ENCODE data around the gene HES6.
"Not testable (repeated sequence)": the region's sequence is repeated elsewhere in the genome, so short reads cannot be mapped to it uniquely, and the experiment has no call there.

Gene HES6

GRCh38 chr2:238280083-238280825 lies 40.4 kb upstream of the HES6 start:
- no peak overlapping the region for H3K27ac Mint-ChIP-seq
- H3K4me3 Mint-ChIP-seq: no peak overlapping the region
- peaks cover 4% of the 10 kb centered on the region for H3K36me3 Mint-ChIP-seq

GRCh38 chr2:238279324-238279682 lies 39.5 kb upstream of the HES6 start:
- H3K27ac Mint-ChIP-seq: no peak overlapping the region
- H3K36me3 Mint-ChIP-seq: peaks cover 6% of the 10 kb centered on the region
- H3K9me3 Mint-ChIP-seq (ENCODE audit: low read depth): no peaks in the 10 kb centered on the region
- no peak overlapping the region for H3K4me3 Mint-ChIP-seq
- H3K4me1 Mint-ChIP-seq (ENCODE audit: low read depth): peaks cover 24% of the 10 kb centered on the region
- H3K27me3 Mint-ChIP-seq: no peaks in the 10 kb centered on the region

More at GRCh38 chr2:238280083-238280825, 40.4 kb upstream of the HES6 start:
- Mint-ChIP-seq H3K27me3 (no peaks in the 10 kb centered on the region), H3K9me3 (ENCODE audit: low read depth) (no peaks in the 10 kb centered on the region), H3K4me1 (ENCODE audit: low read depth) (peaks cover 28% of the 10 kb centered on the region)

GRCh38 chr2:238278626-238279323 lies 38.9 kb upstream of the HES6 start:
- no peak overlapping the region for H3K4me3 Mint-ChIP-seq
- peaks cover 6% of the 10 kb centered on the region for H3K36me3 Mint-ChIP-seq
- H3K9me3 Mint-ChIP-seq (ENCODE audit: low read depth): no peaks in the 10 kb centered on the region
- peaks cover 23% of the 10 kb centered on the region for H3K4me1 Mint-ChIP-seq (ENCODE audit: low read depth)
- no peaks in the 10 kb centered on the region for H3K27me3 Mint-ChIP-seq
- no peak overlapping the region for H3K27ac Mint-ChIP-seq

- Mint-ChIP-seq H3K27ac (no peak overlapping the region), H3K27me3 (no peaks in the 10 kb centered on the region), H3K9me3 (ENCODE audit: low read depth) (no peaks in the 10 kb centered on the region), H3K4me1 (ENCODE audit: low read depth) (peaks cover 15% of the 10 kb centered on the region), H3K36me3 (peaks cover 7% of the 10 kb centered on the region), H3K4me3 (no peak overlapping the region)
Measured at GRCh38 chr2:238277695-238278094, 37.9 kb upstream of the HES6 start.

- H3K9me3 Mint-ChIP-seq (ENCODE audit: low read depth): no peaks in the 10 kb centered on the region
- H3K27ac Mint-ChIP-seq: no peak overlapping the region
- no peak overlapping the region for H3K4me3 Mint-ChIP-seq
- peaks cover 2% of the 10 kb centered on the region for H3K4me1 Mint-ChIP-seq (ENCODE audit: low read depth)
- H3K27me3 Mint-ChIP-seq: no peaks in the 10 kb centered on the region
- peaks cover 10% of the 10 kb centered on the region for H3K36me3 Mint-ChIP-seq
Measured at GRCh38 chr2:238274152-238274865, 34.5 kb upstream of the HES6 start.

GRCh38 chr2:238273433-238273832 lies 33.6 kb upstream of the HES6 start:
- not testable (repeated sequence) for H3K27ac Mint-ChIP-seq; H3K9me3 Mint-ChIP-seq (ENCODE audit: low read depth); H3K36me3 Mint-ChIP-seq; H3K27me3 Mint-ChIP-seq; H3K4me1 Mint-ChIP-seq (ENCODE audit: low read depth); H3K4me3 Mint-ChIP-seq

- H3K27ac Mint-ChIP-seq: no peak overlapping the region
- no peaks in the 10 kb centered on the region for H3K4me1 Mint-ChIP-seq (ENCODE audit: low read depth)
- H3K4me3 Mint-ChIP-seq: no peak overlapping the region
- H3K27me3 Mint-ChIP-seq: no peaks in the 10 kb centered on the region
- H3K36me3 Mint-ChIP-seq: peaks cover 11% of the 10 kb centered on the region
- no peaks in the 10 kb centered on the region for H3K9me3 Mint-ChIP-seq (ENCODE audit: low read depth)
Measured at GRCh38 chr2:238272156-238272555, 32.3 kb upstream of the HES6 start.

- H3K9me3 Mint-ChIP-seq (ENCODE audit: low read depth); H3K27ac Mint-ChIP-seq; H3K36me3 Mint-ChIP-seq; H3K4me3 Mint-ChIP-seq; H3K4me1 Mint-ChIP-seq (ENCODE audit: low read depth); H3K27me3 Mint-ChIP-seq: not testable (repeated sequence)
Measured at GRCh38 chr2:238271686-238272085, 31.8 kb upstream of the HES6 start.

GRCh38 chr2:238271061-238271554 lies 31.3 kb upstream of the HES6 start:
- Mint-ChIP-seq H3K36me3 (peaks cover 10% of the 10 kb centered on the region), H3K9me3 (ENCODE audit: low read depth) (no peaks in the 10 kb centered on the region), H3K4me1 (ENCODE audit: low read depth) (no peaks in the 10 kb centered on the region), H3K27me3 (no peaks in the 10 kb centered on the region), H3K4me3 (no peak overlapping the region), H3K27ac (no peak overlapping the region)

GRCh38 chr2:238270606-238271005 lies 30.8 kb upstream of the HES6 start:
- no peak overlapping the region for H3K4me3 Mint-ChIP-seq
- H3K9me3 Mint-ChIP-seq (ENCODE audit: low read depth): no peaks in the 10 kb centered on the region
- H3K4me1 Mint-ChIP-seq (ENCODE audit: low read depth): no peaks in the 10 kb centered on the region
- no peaks in the 10 kb centered on the region for H3K27me3 Mint-ChIP-seq
- H3K27ac Mint-ChIP-seq: no peak overlapping the region
- H3K36me3 Mint-ChIP-seq: peaks cover 10% of the 10 kb centered on the region

- Mint-ChIP-seq H3K4me1 (ENCODE audit: low read depth) (no peaks in the 10 kb centered on the region), H3K27me3 (no peaks in the 10 kb centered on the region), H3K9me3 (ENCODE audit: low read depth) (no peaks in the 10 kb centered on the region), H3K4me3 (no peak overlapping the region), H3K36me3 (peaks cover 8% of the 10 kb centered on the region), H3K27ac (no peak overlapping the region)
Measured at GRCh38 chr2:238269741-238270140, 29.9 kb upstream of the HES6 start.

- Mint-ChIP-seq H3K9me3 (ENCODE audit: low read depth) (no peaks in the 10 kb centered on the region), H3K27me3 (no peaks in the 10 kb centered on the region), H3K27ac (no peak overlapping the region), H3K4me3 (no peak overlapping the region), H3K4me1 (ENCODE audit: low read depth) (no peaks in the 10 kb centered on the region), H3K36me3 (peaks cover 6% of the 10 kb centered on the region)
Measured at GRCh38 chr2:238267884-238268680, 28.2 kb upstream of the HES6 start.

GRCh38 chr2:238267341-238267710 lies 27.5 kb upstream of the HES6 start:
- H3K4me1 Mint-ChIP-seq (ENCODE audit: low read depth): no peaks in the 10 kb centered on the region
- H3K27ac Mint-ChIP-seq: no peak overlapping the region
- H3K9me3 Mint-ChIP-seq (ENCODE audit: low read depth): no peaks in the 10 kb centered on the region
- no peak overlapping the region for H3K4me3 Mint-ChIP-seq
- H3K27me3 Mint-ChIP-seq: no peaks in the 10 kb centered on the region
- H3K36me3 Mint-ChIP-seq: peaks cover 4% of the 10 kb centered on the region

GRCh38 chr2:238265605-238266004 lies 25.8 kb upstream of the HES6 start:
- peaks cover 2% of the 10 kb centered on the region for H3K36me3 Mint-ChIP-seq
- H3K27ac Mint-ChIP-seq: no peak overlapping the region
- no peaks in the 10 kb centered on the region for H3K9me3 Mint-ChIP-seq (ENCODE audit: low read depth)
- no peaks in the 10 kb centered on the region for H3K27me3 Mint-ChIP-seq
- no peak overlapping the region for H3K4me3 Mint-ChIP-seq
- no peaks in the 10 kb centered on the region for H3K4me1 Mint-ChIP-seq (ENCODE audit: low read depth)

GRCh38 chr2:238264072-238264460 lies 24.2 kb upstream of the HES6 start:
- Mint-ChIP-seq H3K4me3 (no peak overlapping the region), H3K9me3 (ENCODE audit: low read depth) (no peaks in the 10 kb centered on the region), H3K27ac (no peak overlapping the region), H3K4me1 (ENCODE audit: low read depth) (no peaks in the 10 kb centered on the region), H3K27me3 (no peaks in the 10 kb centered on the region), H3K36me3 (peaks cover 2% of the 10 kb centered on the region)
